ENCODE measurements around the gene KRTAP10-6.
"Not testable (repeated sequence)": the region's sequence is repeated elsewhere in the genome, so short reads cannot be mapped to it uniquely, and the experiment has no call there.

KRTAP10-6 gene

GRCh38 chr21:44592446-44593311 lies at the start of gene KRTAP10-6:
Gene KRTAP10-6, minus strand, starts transcription at chr21:44592505. Its CDS starts 21 bp downstream, at chr21:44592484.
- no peak for DNase-seq

- DNase-seq, result no peak
Observed at GRCh38 chr21:44640761-44641160, 48.5 kb upstream of the KRTAP10-6 start.

- DNase-seq, result no peak
Observed at GRCh38 chr21:44639331-44639655, 47.0 kb upstream of the KRTAP10-6 start.

GRCh38 chr21:44638506-44639330 lies 46.4 kb upstream of the KRTAP10-6 start:
- DNase-seq, result not testable (repeated sequence)

- DNase-seq, result not testable (repeated sequence)
Observed at GRCh38 chr21:44637851-44638348, 45.6 kb upstream of the KRTAP10-6 start.

- DNase-seq, result no peak
Observed at GRCh38 chr21:44637018-44637850, 44.9 kb upstream of the KRTAP10-6 start, which contains the start of gene KRTAP10-10. Gene KRTAP10-10, plus strand, starts transcription at chr21:44637356. Its CDS starts 62 bp downstream, at chr21:44637418.

GRCh38 chr21:44636209-44637017 lies 44.1 kb upstream of the KRTAP10-6 start:
- DNase-seq, result no peak

GRCh38 chr21:44632067-44632466 lies 39.8 kb upstream of the KRTAP10-6 start:
- DNase-seq, result no peak

GRCh38 chr21:44630440-44630839 lies 38.1 kb upstream of the KRTAP10-6 start:
- DNase-seq, result no peak

GRCh38 chr21:44628707-44629391 lies 36.5 kb upstream of the KRTAP10-6 start:
- no peak for DNase-seq

GRCh38 chr21:44627831-44628233 lies 35.5 kb upstream of the KRTAP10-6 start:
- DNase-seq, result not testable (repeated sequence)

GRCh38 chr21:44627181-44627822 lies 35.0 kb upstream of the KRTAP10-6 start:
- not testable (repeated sequence) for DNase-seq

- no peak for DNase-seq
Observed at GRCh38 chr21:44626673-44627143, 34.4 kb upstream of the KRTAP10-6 start, which contains the start of gene KRTAP10-9. Gene KRTAP10-9, plus strand, starts transcription at chr21:44627093. Its CDS starts 79 bp downstream, at chr21:44627172.

- no peak for DNase-seq
Observed at GRCh38 chr21:44626262-44626661, 34.0 kb upstream of the KRTAP10-6 start.

GRCh38 chr21:44625756-44626155 lies 33.5 kb upstream of the KRTAP10-6 start:
- no peak for DNase-seq

- DNase-seq, result no peak
Observed at GRCh38 chr21:44623575-44623974, 31.3 kb upstream of the KRTAP10-6 start.

- DNase-seq, result no peak
Observed at GRCh38 chr21:44619886-44620285, 27.6 kb upstream of the KRTAP10-6 start.

- no peak for DNase-seq
Observed at GRCh38 chr21:44618909-44619308, 26.6 kb upstream of the KRTAP10-6 start.

GRCh38 chr21:44618504-44618903 lies 26.2 kb upstream of the KRTAP10-6 start:
- no peak for DNase-seq

- no peak for DNase-seq
Observed at GRCh38 chr21:44617071-44617501, 24.8 kb upstream of the KRTAP10-6 start.

Measured in NCI-H1930 (cell line).